ENCODE data around the gene SMAD1. TPM values are rescaled to one million over a fixed set of nuclear protein-coding genes. Genes with fewer than 3 reads are reported as not detected.
A peak's percentile ranks its signal among the peaks of the same experiment; 100 is the strongest.
"Not testable (repeated sequence)": the region's sequence is repeated elsewhere in the genome, so short reads cannot be mapped to it uniquely, and the experiment has no call there.

Gene SMAD1
- total RNA-seq, 1 experiment from 2014 or later: 16.2 TPM

GRCh38 chr4:145528601-145529000 lies 46.9 kb downstream of the SMAD1 start:
- no peak for DNase-seq (ENCODE audit: low spot score)

GRCh38 chr4:145530189-145530588 lies 48.5 kb downstream of the SMAD1 start:
- no peak for DNase-seq (ENCODE audit: low spot score)

GRCh38 chr4:145530662-145531061 lies 49.0 kb downstream of the SMAD1 start:
- DNase-seq (ENCODE audit: low spot score): no peak

- no peak for DNase-seq (ENCODE audit: low spot score)
Measured at GRCh38 chr4:145531223-145531622, 49.6 kb downstream of the SMAD1 start.

GRCh38 chr4:145531859-145532258 lies 50.2 kb downstream of the SMAD1 start:
- no peak for DNase-seq (ENCODE audit: low spot score)

- DNase-seq (ENCODE audit: low spot score): no peak
Measured at GRCh38 chr4:145533001-145533400, 51.3 kb downstream of the SMAD1 start.

- DNase-seq (ENCODE audit: low spot score): not testable (repeated sequence)
Measured at GRCh38 chr4:145533415-145533814, 51.8 kb downstream of the SMAD1 start.

- no peak for DNase-seq (ENCODE audit: low spot score)
Measured at GRCh38 chr4:145533961-145534360, 52.3 kb downstream of the SMAD1 start.

- no peak for DNase-seq (ENCODE audit: low spot score)
Measured at GRCh38 chr4:145535202-145535601, 53.5 kb downstream of the SMAD1 start.

- DNase-seq (ENCODE audit: low spot score): no peak
Measured at GRCh38 chr4:145536044-145536443, 54.4 kb downstream of the SMAD1 start.

GRCh38 chr4:145538596-145538995 lies 56.9 kb downstream of the SMAD1 start:
- DNase-seq (ENCODE audit: low spot score): no peak

- no peak for DNase-seq (ENCODE audit: low spot score)
Measured at GRCh38 chr4:145539671-145540070, 58.0 kb downstream of the SMAD1 start.

- DNase-seq (ENCODE audit: low spot score): no peak
Measured at GRCh38 chr4:145540235-145540634, 58.6 kb downstream of the SMAD1 start.

GRCh38 chr4:145541346-145541745 lies 59.7 kb downstream of the SMAD1 start:
- no peak for DNase-seq (ENCODE audit: low spot score)

- DNase-seq (ENCODE audit: low spot score): no peak
Measured at GRCh38 chr4:145545031-145545430, 63.4 kb downstream of the SMAD1 start.

- peak; percentile 77 for DNase-seq (ENCODE audit: low spot score)
Measured at GRCh38 chr4:145545538-145546174, 64.0 kb downstream of the SMAD1 start.

- no peak for DNase-seq (ENCODE audit: low spot score)
Measured at GRCh38 chr4:145546175-145546915, 64.7 kb downstream of the SMAD1 start.

GRCh38 chr4:145551660-145552059 lies 70.0 kb downstream of the SMAD1 start:
- no peak for DNase-seq (ENCODE audit: low spot score)

- DNase-seq (ENCODE audit: low spot score): no peak
Measured at GRCh38 chr4:145552181-145552822, 70.6 kb downstream of the SMAD1 start.

- no peak for DNase-seq (ENCODE audit: low spot score)
Measured at GRCh38 chr4:145553375-145553774, 71.7 kb downstream of the SMAD1 start.

- DNase-seq (ENCODE audit: low spot score): no peak
Measured at GRCh38 chr4:145554691-145555090, 73.0 kb downstream of the SMAD1 start.

GRCh38 chr4:145557720-145558119 lies 76.1 kb downstream of the SMAD1 start:
- DNase-seq (ENCODE audit: low spot score): peak; percentile 65
